SK-N-SH treated with all-trans-retinoic acid at 6 μM for 48 hours (cell line): Measurements from ENCODE around the gene FUBP1.

Experiments
- ATAC-seq: fragments of 200-7000 bp; cut with Tn5 transposase; 3 replicates; pipeline ENCODE4 v1.9.1; 2020; ENCODE audit warnings: mild to moderate bottlenecking, moderate library complexity
- ARNTL ChIP-seq: fragments of 450-650 bp; formaldehyde crosslinking; IDR thresholded peaks from 2 replicates; pipeline ENCODE4 v1.5.0; 2020; ENCODE audit warnings: low read depth, mild to moderate bottlenecking, moderate library complexity, borderline replicate concordance
- BACH2 ChIP-seq: fragments of 250-450 bp; sonication (Bioruptor Pico); IDR thresholded peaks from 2 replicates; pipeline ENCODE4 v1.9.0; 2021; ENCODE audit warnings: mild to moderate bottlenecking, borderline replicate concordance
- CREB5 ChIP-seq: fragments of 250-450 bp; sonication (Bioruptor Pico); IDR thresholded peaks from 2 replicates; pipeline ENCODE4 v1.5.1; 2020; ENCODE audit warnings: low read depth, mild to moderate bottlenecking, moderate library complexity
- CSDC2 ChIP-seq: fragments of 250-450 bp; sonication (Bioruptor Pico); IDR thresholded peaks from 2 replicates; pipeline ENCODE4 v1.5.0; 2020; ENCODE audit warnings: mild to moderate bottlenecking, moderate library complexity
- CSRNP3 ChIP-seq: fragments of 250-450 bp; sonication (Bioruptor Pico); IDR thresholded peaks from 2 replicates; pipeline ENCODE4 v1.5.1; 2021; ENCODE audit warnings: mild to moderate bottlenecking, moderate library complexity
- ESRRG ChIP-seq: fragments of 250-450 bp; sonication (Bioruptor Pico); IDR thresholded peaks from 2 replicates; pipeline ENCODE4 v1.6.1; 2021; ENCODE audit warnings: mild to moderate bottlenecking
- GLIS3 ChIP-seq: fragments of 250-450 bp; sonication (Bioruptor Pico); IDR thresholded peaks from 2 replicates; pipeline ENCODE4 v1.5.0; 2020; ENCODE audit warnings: mild to moderate bottlenecking, moderate library complexity
- ISL1 ChIP-seq: fragments of 250-450 bp; sonication (Bioruptor Pico); IDR thresholded peaks from 2 replicates; pipeline ENCODE4 v2.1.2; 2022; ENCODE audit warnings: mild to moderate bottlenecking, moderate library complexity
- OSR1 ChIP-seq: fragments of 250-450 bp; sonication (Bioruptor Pico); IDR thresholded peaks from 2 replicates; pipeline ENCODE4 v1.8.0; 2022; ENCODE audit warnings: moderate library complexity, mild to moderate bottlenecking, inconsistent platforms
- PATZ1 ChIP-seq: fragments of 250-450 bp; sonication (Bioruptor Pico); IDR thresholded peaks from 2 replicates; pipeline ENCODE4 v1.8.0; 2020; ENCODE audit warnings: mild to moderate bottlenecking, moderate library complexity, borderline replicate concordance
- POU6F1 ChIP-seq: fragments of 250-450 bp; sonication (Bioruptor Pico); IDR thresholded peaks from 2 replicates; pipeline ENCODE4 v1.8.0; 2021; ENCODE audit warnings: low read depth, mild to moderate bottlenecking, moderate library complexity, borderline replicate concordance
- PPARA ChIP-seq: fragments of 250-450 bp; sonication (Bioruptor Pico); IDR thresholded peaks from 2 replicates; pipeline ENCODE4 v1.5.0; 2020; ENCODE audit warnings: mild to moderate bottlenecking, borderline replicate concordance
- SNAI2 ChIP-seq: fragments of 250-450 bp; sonication (Bioruptor Pico); IDR thresholded peaks from 2 replicates; pipeline ENCODE4 v1.5.0; 2020; ENCODE audit warnings: mild to moderate bottlenecking, moderate library complexity
- TCF4 ChIP-seq: fragments of 250-450 bp; sonication (Bioruptor Pico); IDR thresholded peaks from 2 replicates; pipeline ENCODE4 v1.8.0; 2021; ENCODE audit warnings: mild to moderate bottlenecking, moderate library complexity, borderline replicate concordance
- TOX ChIP-seq: fragments of 250-450 bp; sonication (Bioruptor Pico); IDR thresholded peaks from 2 replicates; pipeline ENCODE4 v1.8.0; 2021; ENCODE audit warnings: mild to moderate bottlenecking, moderate library complexity, borderline replicate concordance
- TSHZ2 ChIP-seq: fragments of 250-450 bp; sonication (Bioruptor Pico); IDR thresholded peaks from 2 replicates; pipeline ENCODE4 v1.5.0; 2020; ENCODE audit warnings: mild to moderate bottlenecking, moderate library complexity
- ZC3H10 ChIP-seq: fragments of 250-450 bp; sonication (Bioruptor Pico); IDR thresholded peaks from 2 replicates; pipeline ENCODE4 v1.5.1; 2021; ENCODE audit warnings: mild to moderate bottlenecking, moderate library complexity
- ZFP3 ChIP-seq: fragments of 250-450 bp; sonication (Bioruptor Pico); IDR thresholded peaks from 2 replicates; pipeline ENCODE4 v1.5.0; 2020; ENCODE audit warnings: mild to moderate bottlenecking, moderate library complexity
- ZNF565 ChIP-seq: fragments of 450-650 bp; formaldehyde crosslinking; conservative IDR thresholded peaks from 2 replicates; pipeline ENCODE4 v1.5.0; 2020; ENCODE audit warnings: low read depth, mild to moderate bottlenecking, moderate library complexity
- ZNF70 ChIP-seq: fragments of 450-650 bp; formaldehyde crosslinking; IDR thresholded peaks from 2 replicates; pipeline ENCODE4 v1.5.0; 2020; ENCODE audit warnings: mild to moderate bottlenecking, moderate library complexity
- ZNF8 ChIP-seq: fragments of 450-650 bp; formaldehyde crosslinking; IDR thresholded peaks from 2 replicates; pipeline ENCODE4 v1.5.0; 2020; ENCODE audit warnings: mild to moderate bottlenecking, moderate library complexity

The FUBP1 gene

GRCh38 chr1:77927414-77927813 lies 51.5 kb downstream of the FUBP1 start:
- no peak for ATAC-seq
- TF ChIP-seq TOX (CRISPR knock-in tag) (no peak), PATZ1 (CRISPR knock-in tag) (no peak), ISL1 (CRISPR knock-in tag) (no peak), ZNF70 (CRISPR knock-in tag) (no peak), CSRNP3 (no peak), ARNTL (no peak), ZC3H10 (CRISPR knock-in tag) (no peak), BACH2 (CRISPR knock-in tag) (no peak), CREB5 (CRISPR knock-in tag) (no peak), ESRRG (CRISPR knock-in tag) (no peak), SNAI2 (CRISPR knock-in tag) (no peak), OSR1 (CRISPR knock-in tag) (no peak), POU6F1 (CRISPR knock-in tag) (no peak), ZNF565 (CRISPR knock-in tag) (no peak), ZNF8 (CRISPR knock-in tag) (no peak), ZFP3 (CRISPR knock-in tag) (no peak), GLIS3 (no peak), TSHZ2 (CRISPR knock-in tag) (no peak)

GRCh38 chr1:77926561-77927357 lies 52.1 kb downstream of the FUBP1 start:
- TF ChIP-seq PPARA (CRISPR knock-in tag) (no peak), TOX (CRISPR knock-in tag) (no peak), ESRRG (CRISPR knock-in tag) (no peak), ZC3H10 (CRISPR knock-in tag) (no peak), POU6F1 (CRISPR knock-in tag) (no peak), CSDC2 (CRISPR knock-in tag) (no peak), ARNTL (no peak), CSRNP3 (no peak), GLIS3 (no peak), SNAI2 (CRISPR knock-in tag) (no peak), ZNF8 (CRISPR knock-in tag) (no peak), CREB5 (CRISPR knock-in tag) (no peak), ZNF70 (CRISPR knock-in tag) (no peak), ZNF565 (CRISPR knock-in tag) (no peak), ZFP3 (CRISPR knock-in tag) (no peak), OSR1 (CRISPR knock-in tag) (no peak), TCF4 (CRISPR knock-in tag) (no peak), PATZ1 (CRISPR knock-in tag) (no peak)
- TF ChIP-seq, all 23 proteins: peak for 0
- ATAC-seq: no peak
